Psoas muscle (tissue), 8 donors: ENCODE data around the gene ABCC4. TPM values are rescaled to one million over a fixed set of nuclear protein-coding genes. Genes with fewer than 3 reads are reported as not detected.

Experiments used
- ATAC-seq, 4 donors: fragments of 200-7000 bp; cut with Tn5 transposase; one replicate each; pipeline ENCODE4 v1.9.1; 2020; ENCODE audit warnings: moderate library complexity in 3 of 4, mild to moderate bottlenecking in 2 of 4
- DNase-seq, 2 donors: peaks; one replicate each; pipeline ENCODE4 v3.0.0-alpha.2; 2020
- H3K27ac ChIP-seq: fragments of 200-600 bp; one replicate; pipeline ENCODE4 v1.8.0; 2022
- H3K27me3 ChIP-seq, 3 donors: fragments of 200-600 bp in 1 of 3; one replicate each; pipeline versions ENCODE4 v1.6.1 to v1.8.0; 2013 to 2022; ENCODE audit warnings: low read length in 2 of 3, mild to moderate bottlenecking in 2 of 3, moderate library complexity in 1 of 3; ENCODE audit not compliant: insufficient read depth in 3 of 3
- H3K36me3 ChIP-seq, 2 donors: fragments of 200-600 bp in 1 of 2; one replicate each; pipeline versions ENCODE4 v1.6.1 to v1.8.0; 2013 to 2022; ENCODE audit warnings: low read depth in 1 of 2, mild to moderate bottlenecking in 1 of 2, moderate library complexity in 1 of 2; ENCODE audit not compliant: insufficient read depth in 1 of 2
- H3K4me1 ChIP-seq: fragments of 200-600 bp; one replicate; pipeline ENCODE4 v1.8.0; 2022
- H3K4me3 ChIP-seq: fragments of 200-600 bp; one replicate; pipeline ENCODE4 v1.8.0; 2022; ENCODE audit warnings: mild to moderate bottlenecking
- H3K9me3 ChIP-seq: fragments of 200-600 bp; one replicate; pipeline ENCODE4 v1.8.0; 2022
- CTCF ChIP-seq: fragments of 200-600 bp; IDR thresholded peaks from one replicate; pipeline ENCODE4 v1.8.0; 2022; ENCODE audit warnings: antibody characterized with exemption
- WGBS, 3 donors: extraction: QIAGEN DNeasy Blood & Tissue Kit; methylation state at CpG; one replicate each; pipeline versions ENCODE4 v1.1.6 to v1.1.7; 2013; 5-methylcytosine and 5-hydroxymethylcytosine counted together
- intact Hi-C, 2 donors: fragments of 100-400 bp; cut with DNase I; formaldehyde crosslinking; loops; one replicate each; pipeline versions ENCODE4 v1.11.0 to v1.14.2; 2022
- polyA plus RNA-seq, 3 donors: library from polyadenylated mRNA; stranded (reverse); fragments of 200-250 nt; gene quantifications; one replicate each; pipeline ENCODE4 v1.2.3, GENCODE V29; 2013
- total RNA-seq, 4 donors: library from RNA; stranded (reverse); fragmentation: NEBNext Ultra II Directional in 2 of 4; extraction: Animal tissue kit (Norgen Biotek cat#: 25700) in 2 of 4; gene quantifications; one replicate each; pipeline versions ENCODE4 v1.2.1 to v1.2.4, GENCODE V29; 2021 to 2023
- donor health status: healthy with polysubstance abuse.
- donor health status: DM: no; HTN: no; CAD: no; lungs with moderate emphysema.
- donor health status: Bipolar disorder and iron deficiency.
- donor health status: healthy.
- donor health status: DM: yes; HTN: yes; CAD: no.
- donor health status: DM: no; HTN: no; CAD: no.
- donor health status: DM: no; HTN: no; CAD: no.
- donor health status: DM: yes; HTN: yes; CAD: no.

ABCC4 gene
- total and polyA plus RNA-seq, 7 donors: 2.3 to 25.2 (median 6.1) TPM

- peaks cover 0 to 63% of the 10 kb centered on the region in 2 donors for H3K36me3 ChIP-seq
- no peak overlapping the region for H3K4me3 ChIP-seq
- 95 to 96% (median 96%) methylated on average over 1 of the region's 1 CpG for WGBS, 3 donors
- H3K9me3 ChIP-seq: no peaks in the 10 kb centered on the region
- no peaks in the 10 kb centered on the region for H3K4me1 ChIP-seq
- DNase-seq (no peak), ATAC-seq (no peak)
- intact Hi-C loops: no loop called here
- no peaks in the 10 kb centered on the region for H3K27me3 ChIP-seq
- TF ChIP-seq CTCF: no peak
- H3K27ac ChIP-seq: no peak overlapping the region
These were observed 262.3 kb downstream of the ABCC4 start for GRCh38 chr13:95038949-95039348.

GRCh38 chr13:95035311-95036109 lies 265.7 kb downstream of the ABCC4 start:
- H3K9me3 ChIP-seq: no peaks in the 10 kb centered on the region
- H3K27me3 ChIP-seq: no peaks in the 10 kb centered on the region
- H3K4me3 ChIP-seq: no peak overlapping the region
- no peaks in the 10 kb centered on the region for H3K4me1 ChIP-seq
- no peak for TF ChIP-seq CTCF
- ATAC-seq (no peak), DNase-seq (no peak)
- peaks cover 0 to 59% of the 10 kb centered on the region in 2 donors for H3K36me3 ChIP-seq
- 91 to 95% (median 94%) methylated on average over 7 of the region's 7 CpGs for WGBS, 3 donors
- intact Hi-C loops: no loop called here
- H3K27ac ChIP-seq: no peak overlapping the region

GRCh38 chr13:95033890-95034289 lies 267.4 kb downstream of the ABCC4 start:
- TF ChIP-seq CTCF: no peak
- no peaks in the 10 kb centered on the region for H3K27me3 ChIP-seq
- H3K9me3 ChIP-seq: no peaks in the 10 kb centered on the region
- peaks cover 0 to 59% of the 10 kb centered on the region in 2 donors for H3K36me3 ChIP-seq
- no peak overlapping the region for H3K4me3 ChIP-seq
- DNase-seq (no peak), ATAC-seq (no peak)
- intact Hi-C loops: no loop called here
- no peak overlapping the region for H3K27ac ChIP-seq
- no peaks in the 10 kb centered on the region for H3K4me1 ChIP-seq
- 90 to 100% (median 98%) methylated on average over 1 of the region's 1 CpG for WGBS, 3 donors

- ATAC-seq (no peak), DNase-seq (no peak)
- H3K4me3 ChIP-seq: no peak overlapping the region
- H3K27ac ChIP-seq: no peak overlapping the region
- 92 to 95% (median 95%) methylated on average over 4 of the region's 4 CpGs for WGBS, 3 donors
- no peaks in the 10 kb centered on the region for H3K4me1 ChIP-seq
- H3K9me3 ChIP-seq: no peaks in the 10 kb centered on the region
- TF ChIP-seq CTCF: no peak
- H3K36me3 ChIP-seq: peaks cover 0 to 41% of the 10 kb centered on the region in 2 donors
- intact Hi-C loops: no loop called here
- no peaks in the 10 kb centered on the region for H3K27me3 ChIP-seq
These were observed 269.1 kb downstream of the ABCC4 start for GRCh38 chr13:95032121-95032520.
